A673 (cell line): ENCODE measurements around the gene TMEM26. TPM values are rescaled to one million over a fixed set of nuclear protein-coding genes. Genes with fewer than 3 reads are reported as not detected.

Experiments
- BruUV-seq: library from RNA; stranded (reverse); fragments of 400-500 nt; replicated peaks from 2 replicates; lab custom pipeline; 2021; lab: Mats Ljungman, UMichigan
- CTCF ChIA-PET: fragments of 300-600 bp; sonication (Branson Sonifier 250); formaldehyde crosslinking; loops from one replicate; lab custom pipeline; 2022; ENCODE audit warnings: antibody characterized with exemption; lab: Charles Lee
- POLR2A ChIA-PET: fragments of 300-600 bp; sonication (Branson Sonifier 250); formaldehyde crosslinking; loops from one replicate; lab custom pipeline; 2022; ENCODE audit warnings: antibody characterized with exemption; ENCODE audit not compliant: low non-redundant PET; lab: Charles Lee
- DNase-seq: peaks from one replicate; pipeline ENCODE4 v3.0.0-alpha.2; 2015; ENCODE audit warnings: low spot score
- H3K27ac ChIP-seq: fragments of 200-600 bp; sonication (generic); 2 replicates; pipeline ENCODE4 v1.5.1; 2016; ENCODE audit warnings: mixed run types, low read depth, mild to moderate bottlenecking, mixed read lengths, antibody characterized with exemption, low read length; ENCODE audit not compliant: poor library complexity, severe bottlenecking
- H3K27me3 ChIP-seq: fragments of 200-600 bp; sonication (generic); replicated peaks from 2 replicates; pipeline ENCODE4 v1.6.1; 2017; ENCODE audit warnings: mixed run types, low read depth, mild to moderate bottlenecking, mixed read lengths, antibody characterized with exemption, low read length; ENCODE audit not compliant: insufficient read depth, poor library complexity
- H3K36me3 ChIP-seq: fragments of 200-600 bp; sonication (generic); 2 replicates; pipeline ENCODE4 v1.6.1; 2016; ENCODE audit warnings: mixed run types, mild to moderate bottlenecking, mixed read lengths, antibody characterized with exemption, low read length; ENCODE audit not compliant: insufficient read depth, poor library complexity, severe bottlenecking
- H3K4me1 ChIP-seq: fragments of 200-600 bp; sonication (generic); 2 replicates; pipeline ENCODE4 v1.6.1; 2017; ENCODE audit warnings: mixed run types, mild to moderate bottlenecking, mixed read lengths, antibody characterized with exemption, low read length; ENCODE audit not compliant: insufficient read depth, poor library complexity, severe bottlenecking
- H3K4me3 ChIP-seq: fragments of 200-600 bp; sonication (generic); 2 replicates; pipeline ENCODE4 v1.5.1; 2016; ENCODE audit warnings: low read depth, mixed run types, mild to moderate bottlenecking, mixed read lengths, low read length; ENCODE audit not compliant: poor library complexity, severe bottlenecking
- H3K9me3 ChIP-seq: fragments of 200-600 bp; sonication (generic); 2 replicates; pipeline ENCODE4 v1.6.1; 2016; ENCODE audit warnings: mixed run types, low read depth, mild to moderate bottlenecking, mixed read lengths, antibody characterized with exemption, low read length; ENCODE audit not compliant: poor library complexity, severe bottlenecking
- EZH2 ChIP-seq: fragments of 200-600 bp; sonication (generic); IDR thresholded peaks from 2 replicates; pipeline ENCODE4 v1.6.1; 2017; ENCODE audit warnings: borderline replicate concordance, low read depth, mild to moderate bottlenecking, mixed read lengths, antibody characterized with exemption, low read length; ENCODE audit not compliant: poor library complexity, severe bottlenecking
- intact Hi-C: fragments of 100-400 bp; cut with micrococcal nuclease; formaldehyde crosslinking; loops from one replicate; pipeline ENCODE4 v1.10.0; 2022; ENCODE audit not compliant: unreplicated experiment
- total RNA-seq: library from RNA; stranded (reverse); gene quantifications from 2 replicates; pipeline ENCODE4 v1.2.3, GENCODE V29; 2021
- TF ChIP-seq, protein P1 (sequence below): fragments of 300-800, 200-600 bp; sonication (generic); conservative IDR thresholded peaks from 2 replicates; pipeline ENCODE4 v1.5.1; 2017; ENCODE audit warnings: low read depth, mild to moderate bottlenecking, antibody characterized with exemption, low read length, moderate library complexity, mixed read lengths

Gene TMEM26
- total RNA-seq, 1 experiment from 2014 or later, result not detected

DNA sequence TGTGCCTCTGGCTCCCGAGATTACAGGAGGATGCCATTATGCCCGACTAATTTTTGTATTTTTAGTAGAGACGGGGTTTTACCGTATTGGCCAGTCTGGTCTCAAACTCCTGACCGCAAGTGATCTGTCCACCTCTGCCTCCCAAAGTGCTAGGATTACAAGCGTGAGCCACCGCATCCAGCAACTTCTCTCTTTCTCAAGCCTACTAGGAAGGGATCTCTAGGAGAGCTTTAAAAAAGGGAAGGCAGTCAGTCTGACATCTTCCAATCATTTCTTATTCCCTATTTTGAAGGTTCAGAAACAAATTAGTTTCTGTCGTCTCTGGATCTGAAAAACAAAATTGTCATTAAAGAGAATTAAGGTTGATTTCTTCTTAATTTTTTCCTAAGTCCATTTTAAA, 2.5 kb upstream of the TMEM26 start:
- TF ChIP-seq, protein P1, sequence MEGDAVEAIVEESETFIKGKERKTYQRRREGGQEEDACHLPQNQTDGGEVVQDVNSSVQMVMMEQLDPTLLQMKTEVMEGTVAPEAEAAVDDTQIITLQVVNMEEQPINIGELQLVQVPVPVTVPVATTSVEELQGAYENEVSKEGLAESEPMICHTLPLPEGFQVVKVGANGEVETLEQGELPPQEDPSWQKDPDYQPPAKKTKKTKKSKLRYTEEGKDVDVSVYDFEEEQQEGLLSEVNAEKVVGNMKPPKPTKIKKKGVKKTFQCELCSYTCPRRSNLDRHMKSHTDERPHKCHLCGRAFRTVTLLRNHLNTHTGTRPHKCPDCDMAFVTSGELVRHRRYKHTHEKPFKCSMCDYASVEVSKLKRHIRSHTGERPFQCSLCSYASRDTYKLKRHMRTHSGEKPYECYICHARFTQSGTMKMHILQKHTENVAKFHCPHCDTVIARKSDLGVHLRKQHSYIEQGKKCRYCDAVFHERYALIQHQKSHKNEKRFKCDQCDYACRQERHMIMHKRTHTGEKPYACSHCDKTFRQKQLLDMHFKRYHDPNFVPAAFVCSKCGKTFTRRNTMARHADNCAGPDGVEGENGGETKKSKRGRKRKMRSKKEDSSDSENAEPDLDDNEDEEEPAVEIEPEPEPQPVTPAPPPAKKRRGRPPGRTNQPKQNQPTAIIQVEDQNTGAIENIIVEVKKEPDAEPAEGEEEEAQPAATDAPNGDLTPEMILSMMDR, result no peak
- TF ChIP-seq EZH2, result no peak
- no peaks in the 10 kb centered on the region for H3K9me3 ChIP-seq
- no TSS peak for BruUV-seq
- no peak for DNase-seq
- intact Hi-C loops, result no loop called here
- H3K27ac ChIP-seq, result no peak overlapping the region
- no peak overlapping the region for H3K4me3 ChIP-seq
- no peaks in the 10 kb centered on the region for H3K4me1 ChIP-seq
- ChIA-PET POLR2A (no interaction called here), CTCF (no interaction called here)
- H3K36me3 ChIP-seq, result no peaks in the 10 kb centered on the region
- H3K27me3 ChIP-seq, result no peaks in the 10 kb centered on the region

DNA sequence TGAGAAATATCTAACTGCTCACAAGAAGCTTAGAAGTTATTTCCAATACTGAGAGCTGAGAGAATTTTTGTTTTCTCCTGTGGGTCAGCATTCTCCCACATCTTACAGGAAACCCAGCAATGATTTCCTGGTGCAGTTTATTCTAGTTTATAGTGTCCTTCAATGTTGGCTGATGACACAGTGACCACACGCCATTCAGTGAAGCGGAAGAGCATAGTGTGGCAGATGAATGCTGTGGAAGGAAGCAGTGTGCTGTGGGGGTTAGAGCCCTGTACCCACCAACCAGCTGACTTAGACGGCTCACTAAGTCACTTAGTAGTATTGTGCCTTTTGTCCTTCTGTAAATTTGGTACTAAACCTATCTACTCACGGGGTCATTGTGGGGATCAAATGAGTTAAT, 1.4 kb upstream of the TMEM26 start:
- H3K27ac ChIP-seq, result no peak overlapping the region
- no peaks in the 10 kb centered on the region for H3K27me3 ChIP-seq
- TF ChIP-seq, protein P1, result no peak
- TF ChIP-seq EZH2, result no peak
- ChIA-PET CTCF (no interaction called here), POLR2A (no interaction called here)
- BruUV-seq, result no TSS peak
- intact Hi-C loops, result no loop called here
- DNase-seq, result no peak
- H3K36me3 ChIP-seq, result no peaks in the 10 kb centered on the region
- H3K4me1 ChIP-seq, result no peaks in the 10 kb centered on the region
- H3K9me3 ChIP-seq, result no peaks in the 10 kb centered on the region
- no peak overlapping the region for H3K4me3 ChIP-seq

GRCh38 chr10:61452151-61452651, 980 bp downstream of the TMEM26 start:
- DNase-seq, result no peak

More at GRCh38 chr10:61452151-61452651, 980 bp downstream of the TMEM26 start:
- no TSS peak for BruUV-seq
- Histone ChIP-seq H3K9me3 (no peaks in the 10 kb centered on the region), H3K27ac (no peak overlapping the region), H3K36me3 (no peaks in the 10 kb centered on the region), H3K27me3 (no peaks in the 10 kb centered on the region), H3K4me3 (no peak overlapping the region), H3K4me1 (peaks cover 5% of the 10 kb centered on the region)
- ChIA-PET POLR2A (no interaction called here), CTCF (no interaction called here)
- intact Hi-C loops, result no loop called here
- TF ChIP-seq, protein P1, result no peak
- TF ChIP-seq EZH2, result no peak
